HEK293 (cell line): ENCODE measurements around the gene ITGA11.

Experiments
- KLF1 ChIP-seq: fragments of 450-650 bp; formaldehyde crosslinking; IDR thresholded peaks from 2 replicates; pipeline ENCODE4 v1.5.1; 2016; ENCODE audit warnings: missing biosample characterization, missing genetic modification characterization
- KLF9 ChIP-seq: fragments of 450-650 bp; formaldehyde crosslinking; IDR thresholded peaks from 2 replicates; pipeline ENCODE4 v1.5.1; 2016; ENCODE audit warnings: missing biosample characterization, missing genetic modification characterization, low read depth
- MYNN ChIP-seq: fragments of 450-650 bp; formaldehyde crosslinking; IDR thresholded peaks from 2 replicates; pipeline ENCODE4 v1.5.1; 2016; ENCODE audit warnings: missing biosample characterization, missing genetic modification characterization, borderline replicate concordance
- REPIN1 ChIP-seq: fragments of 450-650 bp; formaldehyde crosslinking; IDR thresholded peaks from 2 replicates; pipeline ENCODE4 v1.5.1; 2017; ENCODE audit warnings: missing biosample characterization, missing genetic modification characterization, low read depth
- ZBTB21 ChIP-seq: fragments of 450-650 bp; formaldehyde crosslinking; IDR thresholded peaks from 2 replicates; pipeline ENCODE4 v1.5.1; 2017; ENCODE audit warnings: missing biosample characterization, missing genetic modification characterization
- ZNF214 ChIP-seq: fragments of 450-650 bp; formaldehyde crosslinking; IDR thresholded peaks from 2 replicates; pipeline ENCODE4 v1.5.1; 2017; ENCODE audit warnings: missing biosample characterization, mild to moderate bottlenecking, missing genetic modification characterization, borderline replicate concordance
- ZNF350 ChIP-seq: fragments of 450-650 bp; formaldehyde crosslinking; IDR thresholded peaks from 2 replicates; pipeline ENCODE4 v1.5.0; 2017; ENCODE audit warnings: missing biosample characterization, mild to moderate bottlenecking, missing genetic modification characterization
- ZNF426 ChIP-seq: fragments of 450-650 bp; formaldehyde crosslinking; IDR thresholded peaks from 2 replicates; pipeline ENCODE4 v1.5.1; 2017; ENCODE audit warnings: missing biosample characterization, missing genetic modification characterization, mild to moderate bottlenecking, inconsistent platforms, moderate library complexity
- ZNF664 ChIP-seq: fragments of 450-650 bp; formaldehyde crosslinking; IDR thresholded peaks from 2 replicates; pipeline ENCODE4 v1.5.1; 2016; ENCODE audit warnings: missing biosample characterization, missing genetic modification characterization
- ZNF792 ChIP-seq: fragments of 450-650 bp; formaldehyde crosslinking; IDR thresholded peaks from 2 replicates; pipeline ENCODE4 v1.5.1; 2016; ENCODE audit warnings: missing biosample characterization, missing genetic modification characterization
- TF ChIP-seq, protein P1 (sequence below): fragments of 450-650 bp; formaldehyde crosslinking; IDR thresholded peaks from 2 replicates; pipeline ENCODE4 v1.5.1; 2016; ENCODE audit warnings: missing biosample characterization, missing genetic modification characterization
- TF ChIP-seq, protein P2 (sequence below): fragments of 450-650 bp; formaldehyde crosslinking; IDR thresholded peaks from 2 replicates; pipeline ENCODE4 v1.5.1; 2016; ENCODE audit warnings: missing biosample characterization, missing genetic modification characterization
- TF ChIP-seq, protein P3 (sequence below): fragments of 450-650 bp; formaldehyde crosslinking; IDR thresholded peaks from 2 replicates; pipeline ENCODE4 v1.5.1; 2016; ENCODE audit warnings: missing biosample characterization, missing genetic modification characterization
- TF ChIP-seq, protein P4 (sequence below): IDR thresholded peaks from 2 replicates; pipeline ENCODE4 v1.6.1; 2011; ENCODE audit warnings: mild to moderate bottlenecking, low read depth, low read length, borderline replicate concordance

DNA sequence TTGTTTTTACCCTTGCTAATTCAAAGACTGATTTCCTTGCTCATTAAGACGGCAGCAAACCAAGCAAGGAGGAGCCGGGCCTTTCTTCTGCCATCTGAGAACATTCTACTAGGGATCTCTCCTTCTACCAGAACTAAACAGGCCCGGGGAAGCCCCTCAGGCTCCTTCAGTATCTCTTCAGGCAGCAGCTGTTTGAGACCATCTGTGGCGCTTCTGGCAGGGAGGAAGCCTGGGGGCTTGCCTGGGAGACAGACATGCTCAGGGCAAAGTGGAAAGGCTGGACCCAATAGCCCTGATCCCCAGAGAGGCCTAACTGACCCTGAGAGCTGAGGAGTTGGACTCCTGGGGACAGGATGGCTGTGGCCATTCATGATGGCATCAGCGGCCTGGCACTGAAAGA lies 86.5 kb downstream of the ITGA11 start:
- no peak for TF ChIP-seq REPIN1 (tag by site-specific recombination)
- TF ChIP-seq, protein P1, sequence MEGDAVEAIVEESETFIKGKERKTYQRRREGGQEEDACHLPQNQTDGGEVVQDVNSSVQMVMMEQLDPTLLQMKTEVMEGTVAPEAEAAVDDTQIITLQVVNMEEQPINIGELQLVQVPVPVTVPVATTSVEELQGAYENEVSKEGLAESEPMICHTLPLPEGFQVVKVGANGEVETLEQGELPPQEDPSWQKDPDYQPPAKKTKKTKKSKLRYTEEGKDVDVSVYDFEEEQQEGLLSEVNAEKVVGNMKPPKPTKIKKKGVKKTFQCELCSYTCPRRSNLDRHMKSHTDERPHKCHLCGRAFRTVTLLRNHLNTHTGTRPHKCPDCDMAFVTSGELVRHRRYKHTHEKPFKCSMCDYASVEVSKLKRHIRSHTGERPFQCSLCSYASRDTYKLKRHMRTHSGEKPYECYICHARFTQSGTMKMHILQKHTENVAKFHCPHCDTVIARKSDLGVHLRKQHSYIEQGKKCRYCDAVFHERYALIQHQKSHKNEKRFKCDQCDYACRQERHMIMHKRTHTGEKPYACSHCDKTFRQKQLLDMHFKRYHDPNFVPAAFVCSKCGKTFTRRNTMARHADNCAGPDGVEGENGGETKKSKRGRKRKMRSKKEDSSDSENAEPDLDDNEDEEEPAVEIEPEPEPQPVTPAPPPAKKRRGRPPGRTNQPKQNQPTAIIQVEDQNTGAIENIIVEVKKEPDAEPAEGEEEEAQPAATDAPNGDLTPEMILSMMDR (tag by site-specific recombination): no peak
- no peak for TF ChIP-seq ZNF350 (tag by site-specific recombination)
- TF ChIP-seq ZNF792 (tag by site-specific recombination): no peak
- TF ChIP-seq KLF9 (tag by site-specific recombination): no peak
- TF ChIP-seq ZBTB21 (tag by site-specific recombination): no peak
- no peak for TF ChIP-seq ZNF426 (tag by site-specific recombination)
- TF ChIP-seq, protein P2, sequence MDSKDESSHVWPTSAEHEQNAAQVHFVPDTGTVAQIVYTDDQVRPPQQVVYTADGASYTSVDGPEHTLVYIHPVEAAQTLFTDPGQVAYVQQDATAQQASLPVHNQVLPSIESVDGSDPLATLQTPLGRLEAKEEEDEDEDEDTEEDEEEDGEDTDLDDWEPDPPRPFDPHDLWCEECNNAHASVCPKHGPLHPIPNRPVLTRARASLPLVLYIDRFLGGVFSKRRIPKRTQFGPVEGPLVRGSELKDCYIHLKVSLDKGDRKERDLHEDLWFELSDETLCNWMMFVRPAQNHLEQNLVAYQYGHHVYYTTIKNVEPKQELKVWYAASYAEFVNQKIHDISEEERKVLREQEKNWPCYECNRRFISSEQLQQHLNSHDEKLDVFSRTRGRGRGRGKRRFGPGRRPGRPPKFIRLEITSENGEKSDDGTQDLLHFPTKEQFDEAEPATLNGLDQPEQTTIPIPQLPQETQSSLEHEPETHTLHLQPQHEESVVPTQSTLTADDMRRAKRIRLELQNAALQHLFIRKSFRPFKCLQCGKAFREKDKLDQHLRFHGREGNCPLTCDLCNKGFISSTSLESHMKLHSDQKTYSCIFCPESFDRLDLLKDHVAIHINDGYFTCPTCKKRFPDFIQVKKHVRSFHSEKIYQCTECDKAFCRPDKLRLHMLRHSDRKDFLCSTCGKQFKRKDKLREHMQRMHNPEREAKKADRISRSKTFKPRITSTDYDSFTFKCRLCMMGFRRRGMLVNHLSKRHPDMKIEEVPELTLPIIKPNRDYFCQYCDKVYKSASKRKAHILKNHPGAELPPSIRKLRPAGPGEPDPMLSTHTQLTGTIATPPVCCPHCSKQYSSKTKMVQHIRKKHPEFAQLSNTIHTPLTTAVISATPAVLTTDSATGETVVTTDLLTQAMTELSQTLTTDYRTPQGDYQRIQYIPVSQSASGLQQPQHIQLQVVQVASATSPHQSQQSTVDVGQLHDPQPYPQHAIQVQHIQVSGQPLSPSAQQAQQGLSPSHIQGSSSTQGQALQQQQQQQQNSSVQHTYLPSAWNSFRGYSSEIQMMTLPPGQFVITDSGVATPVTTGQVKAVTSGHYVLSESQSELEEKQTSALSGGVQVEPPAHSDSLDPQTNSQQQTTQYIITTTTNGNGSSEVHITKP (tag by site-specific recombination): no peak
- TF ChIP-seq, protein P3, sequence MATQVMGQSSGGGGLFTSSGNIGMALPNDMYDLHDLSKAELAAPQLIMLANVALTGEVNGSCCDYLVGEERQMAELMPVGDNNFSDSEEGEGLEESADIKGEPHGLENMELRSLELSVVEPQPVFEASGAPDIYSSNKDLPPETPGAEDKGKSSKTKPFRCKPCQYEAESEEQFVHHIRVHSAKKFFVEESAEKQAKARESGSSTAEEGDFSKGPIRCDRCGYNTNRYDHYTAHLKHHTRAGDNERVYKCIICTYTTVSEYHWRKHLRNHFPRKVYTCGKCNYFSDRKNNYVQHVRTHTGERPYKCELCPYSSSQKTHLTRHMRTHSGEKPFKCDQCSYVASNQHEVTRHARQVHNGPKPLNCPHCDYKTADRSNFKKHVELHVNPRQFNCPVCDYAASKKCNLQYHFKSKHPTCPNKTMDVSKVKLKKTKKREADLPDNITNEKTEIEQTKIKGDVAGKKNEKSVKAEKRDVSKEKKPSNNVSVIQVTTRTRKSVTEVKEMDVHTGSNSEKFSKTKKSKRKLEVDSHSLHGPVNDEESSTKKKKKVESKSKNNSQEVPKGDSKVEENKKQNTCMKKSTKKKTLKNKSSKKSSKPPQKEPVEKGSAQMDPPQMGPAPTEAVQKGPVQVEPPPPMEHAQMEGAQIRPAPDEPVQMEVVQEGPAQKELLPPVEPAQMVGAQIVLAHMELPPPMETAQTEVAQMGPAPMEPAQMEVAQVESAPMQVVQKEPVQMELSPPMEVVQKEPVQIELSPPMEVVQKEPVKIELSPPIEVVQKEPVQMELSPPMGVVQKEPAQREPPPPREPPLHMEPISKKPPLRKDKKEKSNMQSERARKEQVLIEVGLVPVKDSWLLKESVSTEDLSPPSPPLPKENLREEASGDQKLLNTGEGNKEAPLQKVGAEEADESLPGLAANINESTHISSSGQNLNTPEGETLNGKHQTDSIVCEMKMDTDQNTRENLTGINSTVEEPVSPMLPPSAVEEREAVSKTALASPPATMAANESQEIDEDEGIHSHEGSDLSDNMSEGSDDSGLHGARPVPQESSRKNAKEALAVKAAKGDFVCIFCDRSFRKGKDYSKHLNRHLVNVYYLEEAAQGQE (tag by site-specific recombination): no peak
- no peak for TF ChIP-seq KLF1
- TF ChIP-seq ZNF214 (tag by site-specific recombination): no peak
- no peak for TF ChIP-seq ZNF664 (tag by site-specific recombination)
- TF ChIP-seq, protein P4, sequence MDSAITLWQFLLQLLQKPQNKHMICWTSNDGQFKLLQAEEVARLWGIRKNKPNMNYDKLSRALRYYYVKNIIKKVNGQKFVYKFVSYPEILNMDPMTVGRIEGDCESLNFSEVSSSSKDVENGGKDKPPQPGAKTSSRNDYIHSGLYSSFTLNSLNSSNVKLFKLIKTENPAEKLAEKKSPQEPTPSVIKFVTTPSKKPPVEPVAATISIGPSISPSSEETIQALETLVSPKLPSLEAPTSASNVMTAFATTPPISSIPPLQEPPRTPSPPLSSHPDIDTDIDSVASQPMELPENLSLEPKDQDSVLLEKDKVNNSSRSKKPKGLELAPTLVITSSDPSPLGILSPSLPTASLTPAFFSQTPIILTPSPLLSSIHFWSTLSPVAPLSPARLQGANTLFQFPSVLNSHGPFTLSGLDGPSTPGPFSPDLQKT: no peak
- TF ChIP-seq MYNN (tag by site-specific recombination): no peak
